Islet of Langerhans (tissue), 1 donor: ENCODE data around the gene FHOD1.

ENCODE experiments used
- FAIRE-seq: peaks from one replicate; lab custom pipeline; 2011; peaks lifted over from hg19 to GRCh38; lab: Jason Lieb, UNC

Gene FHOD1

GRCh38 chr16:67188798-67189197 lies 58.5 kb downstream of the FHOD1 start:
- FAIRE-seq: no peak

DNA sequence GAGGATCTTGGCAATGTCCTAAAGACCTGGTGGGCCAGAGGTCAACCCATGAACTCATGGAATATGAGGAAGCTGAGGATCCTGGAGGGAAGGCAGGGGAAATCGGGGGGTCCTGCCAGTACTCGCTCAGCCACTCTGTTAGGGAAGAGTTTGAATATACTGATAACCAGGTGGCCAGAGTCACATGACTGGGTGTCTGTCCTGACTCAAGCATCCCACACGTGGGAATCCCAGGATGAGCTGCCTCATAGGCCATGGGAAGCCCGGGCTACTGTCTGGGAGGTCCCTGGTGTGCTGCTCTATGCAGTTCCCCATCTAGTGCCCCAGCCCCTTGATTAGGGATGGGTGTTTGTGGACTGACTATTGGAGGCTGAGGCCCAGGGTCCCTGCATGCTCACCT lies 59.0 kb downstream of the FHOD1 start:
- no peak for FAIRE-seq

DNA sequence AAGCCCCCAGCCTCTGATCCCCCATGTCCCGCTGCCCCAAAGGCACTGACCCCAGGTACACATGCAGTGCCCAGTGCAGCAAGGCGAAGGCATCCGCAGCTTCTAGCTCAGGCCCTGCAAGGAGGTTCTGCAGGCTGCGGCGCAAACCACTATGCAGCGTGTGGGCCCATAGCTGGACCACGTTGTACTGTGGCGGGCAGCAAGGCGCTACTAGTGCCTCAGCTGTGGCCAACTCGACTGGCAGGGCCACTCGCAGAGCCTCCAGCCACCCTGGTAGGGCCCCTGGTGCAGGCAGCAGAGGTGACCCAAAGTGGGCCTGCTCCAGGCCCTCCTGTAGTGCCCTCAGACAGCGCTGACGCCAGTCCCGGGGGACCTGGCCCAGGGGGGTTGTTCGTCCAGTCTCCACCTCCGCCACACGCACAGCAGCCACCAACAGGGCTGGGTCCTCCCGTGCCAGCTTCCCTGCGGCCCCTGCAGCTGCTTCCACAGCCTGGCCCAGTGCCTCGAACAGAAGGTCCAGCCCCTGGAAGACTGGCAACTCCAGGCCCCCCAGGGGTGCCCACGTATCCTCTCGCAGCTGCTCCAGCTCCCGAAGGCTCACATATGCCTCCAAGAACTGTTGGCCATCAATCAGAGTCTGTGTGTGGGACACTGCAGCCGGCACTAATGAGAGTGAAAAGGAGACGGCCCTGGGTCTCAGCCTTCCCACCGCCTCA lies 59.9 kb downstream of the FHOD1 start:
- no peak for FAIRE-seq

GRCh38 chr16:67186550-67186950 lies 60.7 kb downstream of the FHOD1 start:
- no peak for FAIRE-seq

GRCh38 chr16:67185651-67186134 lies 61.6 kb downstream of the FHOD1 start:
- FAIRE-seq: no peak

DNA sequence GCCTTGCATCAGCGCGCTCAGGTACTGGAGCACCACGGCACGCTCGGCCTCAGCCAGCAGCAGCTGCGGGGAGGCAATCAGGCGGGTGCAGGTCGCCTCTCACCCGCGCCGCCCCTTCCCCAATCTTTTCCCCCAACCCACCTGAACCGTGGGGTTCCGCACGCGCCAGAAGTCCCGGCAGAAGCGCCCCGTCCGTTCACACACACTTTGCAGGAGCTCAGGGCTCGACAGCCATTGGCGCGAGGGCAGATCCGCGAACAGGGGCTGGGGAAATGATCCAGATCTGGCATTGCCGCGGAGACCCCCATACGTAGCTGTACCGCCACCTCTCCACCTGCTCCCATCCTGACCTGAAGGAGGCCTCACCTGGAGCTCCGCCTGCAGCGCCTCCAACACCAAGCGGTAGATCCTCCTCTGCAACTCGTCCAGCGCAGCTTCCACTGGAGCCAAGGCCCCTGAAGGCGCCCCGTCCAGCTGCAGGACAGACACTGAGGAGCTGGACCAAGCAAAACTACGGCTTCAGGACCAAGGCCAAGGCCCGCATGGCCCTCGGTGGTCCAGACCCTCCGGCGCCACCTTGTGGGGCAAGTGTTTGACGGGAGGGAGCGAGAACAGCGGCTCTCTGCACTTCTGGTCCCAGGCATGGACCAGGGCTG lies 62.2 kb downstream of the FHOD1 start:
- no peak for FAIRE-seq

DNA sequence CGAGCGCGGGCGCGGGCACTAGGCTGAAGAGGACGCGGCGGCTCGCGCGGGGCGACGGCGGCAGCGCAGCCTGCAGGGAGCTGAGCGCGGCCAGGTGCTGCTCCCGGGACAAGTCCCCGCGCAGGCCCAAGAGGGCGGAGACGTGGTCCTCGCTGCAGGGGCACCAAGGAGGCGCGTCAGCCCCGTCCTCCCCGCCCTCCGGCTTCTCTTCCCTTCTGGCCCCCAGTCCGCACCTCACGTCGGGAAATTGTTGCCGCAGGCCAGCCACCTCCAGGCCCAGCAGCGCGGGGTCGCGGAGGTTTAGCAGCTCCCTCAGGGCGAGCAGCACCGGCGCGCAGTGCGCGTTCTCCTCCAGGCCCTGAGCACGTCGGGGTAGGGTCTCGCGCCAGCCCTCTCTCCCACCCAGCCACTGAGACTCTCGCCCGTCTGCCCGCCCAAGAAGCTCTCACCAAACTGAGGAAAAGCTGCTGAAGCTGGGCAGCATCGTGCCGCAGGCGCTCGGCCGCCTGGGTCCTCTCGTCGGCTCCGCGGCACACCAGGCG lies 62.8 kb downstream of the FHOD1 start:
- no peak for FAIRE-seq

DNA sequence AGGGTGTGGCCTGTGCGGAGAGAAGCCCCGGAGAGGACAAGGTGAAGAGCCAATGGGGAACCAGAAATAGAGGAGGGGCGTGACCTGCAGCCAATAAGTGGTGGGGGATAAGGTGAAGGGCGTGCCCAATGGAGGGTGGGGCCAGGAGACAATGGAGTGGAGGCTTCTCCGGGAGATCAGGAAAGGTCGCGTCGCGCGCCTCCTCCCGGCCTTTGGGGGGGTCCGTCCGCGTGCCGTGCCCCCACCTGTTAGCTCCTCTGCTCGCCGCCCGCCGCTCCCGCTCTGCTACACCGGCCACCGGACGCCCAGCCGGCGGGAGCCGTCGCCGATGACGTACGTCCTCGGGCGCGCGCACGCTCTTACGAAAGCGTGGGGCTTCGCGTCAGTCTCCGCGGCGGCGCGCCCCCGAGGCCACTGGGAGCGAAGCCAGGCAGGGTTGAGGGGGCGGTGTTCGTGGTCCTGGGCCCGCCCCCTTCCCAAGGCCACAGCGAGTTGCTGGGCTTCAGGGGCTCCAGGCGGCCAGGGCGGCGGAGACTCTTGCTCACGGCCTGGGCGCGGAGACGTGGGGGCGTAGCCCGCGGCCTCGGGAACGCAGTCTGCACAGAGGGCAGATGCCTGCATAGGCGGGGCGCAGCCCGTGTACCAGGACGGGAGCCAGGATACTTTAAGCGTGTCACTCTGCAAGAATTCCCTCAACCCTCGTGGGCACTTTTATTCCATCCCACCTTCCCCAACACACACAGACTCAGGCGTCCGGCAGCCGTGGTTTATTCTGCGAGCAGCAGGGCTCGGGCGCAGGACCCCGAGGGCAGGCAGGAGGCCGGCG lies 63.4 kb downstream of the FHOD1 start, which contains the start of gene MATCAP1:
TSS of gene MATCAP1 (minus strand) at position 337 of the 826 bp plus-strand sequence. CDS start 3,353 bp downstream, outside the sequence.
- peak; percentile 49 for FAIRE-seq

DNA sequence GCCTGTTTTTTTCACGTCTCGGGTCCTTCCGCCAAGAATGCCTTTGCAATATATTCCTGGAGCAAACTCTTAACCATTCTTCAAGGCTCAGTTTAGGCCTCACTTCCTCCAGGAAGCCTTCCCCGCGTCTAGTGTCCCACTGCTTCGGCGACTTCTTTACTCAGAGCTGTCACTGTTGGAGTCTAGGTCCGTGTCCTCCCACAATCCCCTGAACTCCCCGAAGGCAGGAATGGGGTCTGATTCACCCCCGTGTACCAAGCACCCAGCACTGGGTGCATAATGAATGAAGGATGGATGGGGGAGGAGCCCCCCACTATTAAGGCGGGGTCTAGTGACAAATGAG lies 64.0 kb downstream of the FHOD1 start:
- no peak for FAIRE-seq

- FAIRE-seq: no peak
These were observed 65.0 kb downstream of the FHOD1 start for GRCh38 chr16:67182288-67182687.

GRCh38 chr16:67181346-67181745 lies 65.9 kb downstream of the FHOD1 start:
- no peak for FAIRE-seq

- no peak for FAIRE-seq
These were observed 67.1 kb downstream of the FHOD1 start for GRCh38 chr16:67180166-67180565.

DNA sequence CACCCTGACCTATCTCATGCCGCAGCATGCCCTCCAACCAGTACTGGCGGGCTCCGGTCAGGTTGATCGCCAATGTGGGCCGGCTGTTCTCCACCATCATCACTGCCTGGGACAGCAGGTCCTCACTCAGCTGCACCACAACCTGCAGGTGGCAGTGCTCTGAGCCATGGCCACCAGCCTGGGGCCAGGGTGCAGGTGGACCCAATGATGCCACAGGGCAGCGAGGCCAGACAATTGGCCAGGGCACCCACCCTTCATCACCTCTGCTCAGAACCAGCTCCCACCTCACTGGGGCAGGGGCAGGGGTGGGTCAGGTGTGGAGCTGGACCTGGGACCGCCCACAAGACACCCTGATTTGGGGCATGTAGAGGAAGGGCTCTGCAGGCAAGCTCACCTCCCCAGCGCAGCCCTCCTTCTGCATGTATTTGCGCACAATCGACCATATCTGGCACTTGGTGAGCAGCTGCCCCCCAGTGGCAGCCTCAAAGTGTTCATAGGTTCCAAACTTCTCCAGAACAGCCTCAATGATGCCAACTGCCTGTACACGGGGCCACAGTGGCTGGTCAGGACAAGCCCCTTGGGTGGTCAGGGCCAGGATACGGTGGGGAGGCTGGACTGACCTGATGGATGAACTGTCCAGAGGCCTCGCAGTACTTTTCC lies 67.7 kb downstream of the FHOD1 start:
- FAIRE-seq: no peak
